PFSK-1 (cell line): ENCODE results near the gene GSTA1.

Experiments used
- FOXP2 ChIP-seq: optimal IDR thresholded peaks from 2 replicates; pipeline ENCODE3; 2011; ENCODE audit warnings: borderline replicate concordance, control low read depth, inconsistent platforms; ENCODE audit not compliant: insufficient read depth; ENCODE audit errors: extremely low read length, extremely low read depth
- POLR2AphosphoS5 ChIP-seq: IDR thresholded peaks from 2 replicates; pipeline ENCODE4 v1.6.1; 2012; ENCODE audit warnings: low read depth, mild to moderate bottlenecking, control low read depth, low read length, moderate library complexity
- SIN3A ChIP-seq: IDR thresholded peaks from 2 replicates; pipeline ENCODE4 v1.6.1; 2012; ENCODE audit warnings: mild to moderate bottlenecking, low read length, moderate library complexity, borderline replicate concordance; ENCODE audit not compliant: insufficient read depth
- TAF1 ChIP-seq: IDR thresholded peaks from 2 replicates; pipeline ENCODE4 v1.6.1; 2012; ENCODE audit warnings: low read length, control low read depth, borderline replicate concordance; ENCODE audit not compliant: insufficient read depth
- TF ChIP-seq, protein P1 (sequence below), 2 experiments: IDR thresholded peaks; 2 replicates each; pipeline versions ENCODE4 v1.6.1 to v1.8.0; 2011 to 2012; ENCODE audit warnings: low read depth in 2 of 2, low read length in 2 of 2, control low read depth in 1 of 2, inconsistent platforms in 1 of 2, mild to moderate bottlenecking in 1 of 2, moderate library complexity in 1 of 2; ENCODE audit not compliant: insufficient read depth in 1 of 2

DNA sequence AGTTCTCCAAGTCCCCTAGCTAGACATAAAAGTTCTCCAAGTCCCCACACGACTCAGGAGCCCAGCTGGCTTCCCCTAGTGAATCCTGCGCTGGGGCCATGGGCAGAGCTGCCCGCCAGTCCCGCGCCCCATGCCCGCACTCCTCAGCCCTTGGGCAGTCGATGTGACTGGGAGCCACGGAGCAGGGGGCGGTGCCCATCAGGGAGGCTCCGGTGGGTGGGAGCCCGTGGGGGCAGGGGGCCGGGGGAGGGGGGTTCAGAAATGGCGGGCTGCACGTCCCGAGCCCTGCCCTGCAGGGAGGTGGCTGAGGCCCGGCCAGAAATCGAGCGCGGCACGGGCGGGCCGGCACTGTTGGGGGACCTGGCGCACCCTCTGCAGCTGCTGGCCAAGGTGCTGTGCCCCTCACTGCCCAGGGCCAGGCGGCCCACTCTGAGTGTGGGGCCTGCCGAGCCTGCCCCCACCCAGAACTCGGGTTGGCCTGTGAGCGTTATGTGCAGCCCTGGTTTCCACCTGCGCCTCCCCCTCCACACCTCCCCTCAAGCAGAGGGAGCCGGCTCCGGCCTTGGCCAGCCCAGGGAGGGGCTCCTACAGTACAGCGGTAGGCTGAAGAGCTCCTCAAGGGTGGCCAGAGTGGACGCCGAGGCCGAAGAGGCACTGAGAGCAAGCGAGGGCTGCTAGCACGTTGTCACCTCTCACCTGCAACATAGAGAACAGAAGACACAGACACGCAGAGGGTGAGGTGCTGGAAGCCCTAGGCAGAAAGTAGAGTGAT is 25.6 kb upstream of the GSTA1 start:
- TF ChIP-seq, protein P1, sequence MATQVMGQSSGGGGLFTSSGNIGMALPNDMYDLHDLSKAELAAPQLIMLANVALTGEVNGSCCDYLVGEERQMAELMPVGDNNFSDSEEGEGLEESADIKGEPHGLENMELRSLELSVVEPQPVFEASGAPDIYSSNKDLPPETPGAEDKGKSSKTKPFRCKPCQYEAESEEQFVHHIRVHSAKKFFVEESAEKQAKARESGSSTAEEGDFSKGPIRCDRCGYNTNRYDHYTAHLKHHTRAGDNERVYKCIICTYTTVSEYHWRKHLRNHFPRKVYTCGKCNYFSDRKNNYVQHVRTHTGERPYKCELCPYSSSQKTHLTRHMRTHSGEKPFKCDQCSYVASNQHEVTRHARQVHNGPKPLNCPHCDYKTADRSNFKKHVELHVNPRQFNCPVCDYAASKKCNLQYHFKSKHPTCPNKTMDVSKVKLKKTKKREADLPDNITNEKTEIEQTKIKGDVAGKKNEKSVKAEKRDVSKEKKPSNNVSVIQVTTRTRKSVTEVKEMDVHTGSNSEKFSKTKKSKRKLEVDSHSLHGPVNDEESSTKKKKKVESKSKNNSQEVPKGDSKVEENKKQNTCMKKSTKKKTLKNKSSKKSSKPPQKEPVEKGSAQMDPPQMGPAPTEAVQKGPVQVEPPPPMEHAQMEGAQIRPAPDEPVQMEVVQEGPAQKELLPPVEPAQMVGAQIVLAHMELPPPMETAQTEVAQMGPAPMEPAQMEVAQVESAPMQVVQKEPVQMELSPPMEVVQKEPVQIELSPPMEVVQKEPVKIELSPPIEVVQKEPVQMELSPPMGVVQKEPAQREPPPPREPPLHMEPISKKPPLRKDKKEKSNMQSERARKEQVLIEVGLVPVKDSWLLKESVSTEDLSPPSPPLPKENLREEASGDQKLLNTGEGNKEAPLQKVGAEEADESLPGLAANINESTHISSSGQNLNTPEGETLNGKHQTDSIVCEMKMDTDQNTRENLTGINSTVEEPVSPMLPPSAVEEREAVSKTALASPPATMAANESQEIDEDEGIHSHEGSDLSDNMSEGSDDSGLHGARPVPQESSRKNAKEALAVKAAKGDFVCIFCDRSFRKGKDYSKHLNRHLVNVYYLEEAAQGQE (IDR thresholded peaks at IDR 0.05; ENCODE audit: insufficient read depth in 1 of 2, low read depth in 2 of 2, low read length in 2 of 2) = no peak
- TF ChIP-seq POLR2AphosphoS5 (no peak), TAF1 (no peak), SIN3A (no peak), FOXP2 (no peak)
